CD4-positive, alpha-beta T cell (primary cell): ENCODE data around the gene SYPL1. TPM values are rescaled to one million over a fixed set of nuclear protein-coding genes. Genes with fewer than 3 reads are reported as not detected.

Experiments used
- ATAC-seq: fragments of 200-7000 bp; cut with Tn5 transposase; one replicate; pipeline ENCODE4 v1.10.0; 2022; ENCODE audit warnings: mild to moderate bottlenecking; ENCODE audit not compliant: poor library complexity
- CTCF ChIA-PET: fragments of 350-600 bp; sonication (Branson Sonifier 250); formaldehyde crosslinking; loops from one replicate; lab custom pipeline; 2021; ENCODE audit warnings: antibody characterized with exemption, inconsistent platforms; lab: Charles Lee
- POLR2A ChIA-PET: fragments of 350-600 bp; sonication (Branson Sonifier 250); formaldehyde crosslinking; loops from one replicate; lab custom pipeline; 2021; ENCODE audit warnings: antibody characterized with exemption, inconsistent platforms; lab: Charles Lee
- DNase-seq, 14 experiments: peaks; one replicate each; pipeline ENCODE4 v3.0.0-alpha.2; 2013 to 2020; ENCODE audit warnings: mixed read lengths in 2 of 14
- H3K27ac ChIP-seq, 2 donors: one replicate each; pipeline versions ENCODE4 v1.5.1 to v1.7.0; 2013; ENCODE audit warnings: low read length in 2 of 2, low read depth in 1 of 2, mild to moderate bottlenecking in 1 of 2
- H3K27me3 ChIP-seq, 2 experiments: 1 replicate in 1 of 2; 2 replicates in 1 of 2; pipeline versions ENCODE4 v1.6.1 to v1.7.0; 2013; ENCODE audit warnings: low read length in 2 of 2, control low read depth in 1 of 2, mild to moderate bottlenecking in 1 of 2, moderate library complexity in 1 of 2; ENCODE audit not compliant: insufficient read depth in 2 of 2, control insufficient read depth in 1 of 2
- H3K36me3 ChIP-seq: one replicate; pipeline ENCODE4 v1.6.1; 2013; ENCODE audit warnings: low read length, control low read depth; ENCODE audit not compliant: insufficient read depth
- H3K4me1 ChIP-seq: one replicate; pipeline ENCODE4 v1.6.1; 2013; ENCODE audit warnings: low read length, control low read depth; ENCODE audit not compliant: insufficient read depth
- H3K4me3 ChIP-seq: one replicate; pipeline ENCODE4 v1.5.1; 2013; ENCODE audit warnings: mild to moderate bottlenecking, low read length, moderate library complexity
- H3K9me3 ChIP-seq, 2 experiments: 1 replicate in 1 of 2; 2 replicates in 1 of 2; pipeline versions ENCODE4 v1.6.1 to v1.7.0; 2013; ENCODE audit warnings: low read length in 2 of 2, mild to moderate bottlenecking in 2 of 2, control low read depth in 1 of 2, moderate library complexity in 1 of 2; ENCODE audit not compliant: control insufficient read depth in 1 of 2, insufficient read depth in 1 of 2
- H3K27ac Mint-ChIP-seq: one replicate; pipeline ENCODE4 v1.8.0; 2020; ENCODE audit warnings: mixed read lengths
- H3K27me3 Mint-ChIP-seq: one replicate; pipeline ENCODE4 v1.8.0; 2021; ENCODE audit warnings: mixed read lengths
- H3K36me3 Mint-ChIP-seq: one replicate; pipeline ENCODE4 v1.8.0; 2021; ENCODE audit warnings: low read depth, mixed read lengths
- H3K4me1 Mint-ChIP-seq: one replicate; pipeline ENCODE4 v1.8.0; 2021; ENCODE audit warnings: low read depth, mixed read lengths
- H3K4me3 Mint-ChIP-seq: one replicate; pipeline ENCODE4 v1.8.0; 2020; ENCODE audit warnings: mild to moderate bottlenecking, mixed read lengths
- H3K9me3 Mint-ChIP-seq: one replicate; pipeline ENCODE4 v1.8.0; 2020; ENCODE audit warnings: mixed read lengths
- CTCF ChIP-seq: fragments of 200-600 bp; IDR thresholded peaks from one replicate; pipeline ENCODE4 v1.8.0; 2022; ENCODE audit warnings: antibody characterized with exemption, mild to moderate bottlenecking
- intact Hi-C, 2 experiments: fragments of 100-400 bp; cut with DNase I in 1 of 2; cut with micrococcal nuclease in 1 of 2; formaldehyde crosslinking; loops; one replicate each; pipeline versions ENCODE4 v1.15.1 to v1.9.0; 2023 to 2025; cut with DNase I, micrococcal nuclease
- total RNA-seq, 174 experiments: library from RNA in 2 of 174; stranded (reverse) in 2 of 174; gene quantifications; one replicate each; pipeline ENCODE4 v1.2.3 and lab custom pipeline; 2021 to 2026

The SYPL1 gene
- total RNA-seq, 2 experiments from 2014 or later: 51.2 to 53.1 TPM

- no peak for DNase-seq
- CTCF ChIA-PET: no interaction called here
- peaks cover 9% of the 10 kb centered on the region for H3K4me1 ChIP-seq
- no peaks in the 10 kb centered on the region for H3K9me3 Mint-ChIP-seq
- no peak overlapping the region for H3K27ac ChIP-seq
- POLR2A ChIA-PET: no interaction called here
- no peak for TF ChIP-seq CTCF
- no peaks in the 10 kb centered on the region for H3K27me3 Mint-ChIP-seq
- no peak for ATAC-seq
- intact Hi-C loops: loop anchor here in 1 of 2 experiments (10.0 kb wide), 1 partner anchor 412 kb away; no protein-coding TSS in a partner anchor
- H3K4me1 Mint-ChIP-seq: peaks cover 14% of the 10 kb centered on the region
- no peak overlapping the region for H3K4me3 ChIP-seq
- H3K27ac Mint-ChIP-seq: no peak overlapping the region
- H3K36me3 Mint-ChIP-seq: no peaks in the 10 kb centered on the region
- H3K36me3 ChIP-seq: no peaks in the 10 kb centered on the region
- no peaks in the 10 kb centered on the region for H3K27me3 ChIP-seq
- no peak overlapping the region for H3K4me3 Mint-ChIP-seq
- H3K9me3 ChIP-seq: no peaks in the 10 kb centered on the region
Observed at GRCh38 chr7:106053109-106053508, 59.0 kb downstream of the SYPL1 start.

GRCh38 chr7:106052681-106053080 lies 59.4 kb downstream of the SYPL1 start:
- POLR2A ChIA-PET: no interaction called here
- Mint-ChIP-seq H3K9me3 (no peaks in the 10 kb centered on the region), H3K36me3 (no peaks in the 10 kb centered on the region), H3K27ac (no peak overlapping the region), H3K4me1 (peaks cover 9% of the 10 kb centered on the region), H3K27me3 (no peaks in the 10 kb centered on the region), H3K4me3 (no peak overlapping the region)
- H3K9me3 ChIP-seq: no peaks in the 10 kb centered on the region
- peaks cover 5% of the 10 kb centered on the region for H3K4me1 ChIP-seq
- intact Hi-C loops: loop anchor here in 1 of 2 experiments (10.0 kb wide), 1 partner anchor 412 kb away; no protein-coding TSS in a partner anchor
- no peak overlapping the region for H3K27ac ChIP-seq
- H3K4me3 ChIP-seq: no peak overlapping the region
- ATAC-seq (no peak), DNase-seq (no peak)
- no peak for TF ChIP-seq CTCF
- H3K27me3 ChIP-seq: no peaks in the 10 kb centered on the region
- no peaks in the 10 kb centered on the region for H3K36me3 ChIP-seq
- CTCF ChIA-PET: no interaction called here

DNA sequence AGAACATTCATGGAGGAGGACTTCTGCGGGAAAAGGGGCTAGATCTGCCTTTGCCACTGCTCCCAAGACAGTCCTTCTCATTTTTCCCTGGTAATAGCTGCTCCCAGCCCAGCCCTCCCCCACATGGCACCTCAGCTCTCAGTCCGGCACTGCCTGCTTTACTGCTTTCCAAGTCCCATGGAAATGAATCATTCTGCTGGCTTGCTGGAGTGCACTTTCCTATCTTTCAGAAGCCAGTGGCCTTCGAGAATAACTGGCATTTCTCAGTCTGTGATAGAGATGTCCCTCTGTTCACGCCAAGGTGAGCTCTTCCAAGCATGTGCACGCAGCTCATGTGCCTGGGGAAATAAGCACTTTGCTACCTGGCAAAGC lies 61.4 kb downstream of the SYPL1 start:
- Mint-ChIP-seq H3K27me3 (no peaks in the 10 kb centered on the region), H3K27ac (no peak overlapping the region), H3K9me3 (no peaks in the 10 kb centered on the region), H3K4me3 (no peak overlapping the region), H3K4me1 (no peaks in the 10 kb centered on the region), H3K36me3 (no peaks in the 10 kb centered on the region)
- CTCF ChIA-PET: interaction anchor here (1.3 kb wide), 1 partner anchor 103 kb away, joined by 4 read pairs; no protein-coding TSS in a partner anchor
- no peaks in the 10 kb centered on the region for H3K9me3 ChIP-seq
- no peaks in the 10 kb centered on the region for H3K36me3 ChIP-seq
- H3K4me3 ChIP-seq: no peak overlapping the region
- POLR2A ChIA-PET: no interaction called here
- no peak for TF ChIP-seq CTCF
- no peaks in the 10 kb centered on the region for H3K27me3 ChIP-seq
- DNase-seq (no peak), ATAC-seq (no peak)
- no peak overlapping the region for H3K27ac ChIP-seq
- intact Hi-C loops: loop anchor here in 1 of 2 experiments (10.0 kb wide), 1 partner anchor 414 kb away; no protein-coding TSS in a partner anchor
- no peaks in the 10 kb centered on the region for H3K4me1 ChIP-seq
